Endodermal cell (in vitro differentiated cells): ENCODE results near the gene PARD6G. TPM values are rescaled to one million over a fixed set of nuclear protein-coding genes. Genes with fewer than 3 reads are reported as not detected.

ENCODE experiments used
- DNase-seq: peaks from one replicate; pipeline ENCODE4 v3.0.0-alpha.2; 2017
- H3K27ac ChIP-seq: 2 replicates; pipeline ENCODE4 v1.5.1; 2013; ENCODE audit warnings: mild to moderate bottlenecking, low read depth, low read length, moderate library complexity
- H3K27me3 ChIP-seq: 2 replicates; pipeline ENCODE4 v1.6.1; 2013; ENCODE audit warnings: mild to moderate bottlenecking, low read length, moderate library complexity; ENCODE audit not compliant: insufficient read depth, control insufficient read depth, poor library complexity, severe bottlenecking
- H3K36me3 ChIP-seq: 2 replicates; pipeline ENCODE4 v1.7.0; 2013; ENCODE audit warnings: mild to moderate bottlenecking, low read length, moderate library complexity; ENCODE audit not compliant: control insufficient read depth, insufficient read depth
- H3K4me1 ChIP-seq: one replicate; pipeline ENCODE4 v1.7.0; 2013; ENCODE audit warnings: low read length; ENCODE audit not compliant: control insufficient read depth, insufficient read depth
- H3K4me3 ChIP-seq: 2 replicates; pipeline ENCODE4 v1.5.1; 2013; ENCODE audit warnings: mild to moderate bottlenecking, low read length, moderate library complexity
- H3K9ac ChIP-seq: 2 replicates; pipeline ENCODE4 v1.6.1; 2013; ENCODE audit warnings: mild to moderate bottlenecking, low read length, moderate library complexity; ENCODE audit not compliant: poor library complexity, severe bottlenecking; ENCODE audit errors: extremely low read depth
- H3K9me3 ChIP-seq: 2 replicates; pipeline ENCODE4 v1.6.1; 2013; ENCODE audit warnings: mild to moderate bottlenecking, low read length, moderate library complexity; ENCODE audit not compliant: control insufficient read depth
- H3K27ac Mint-ChIP-seq: 2 replicates; pipeline ENCODE4 v1.8.0; 2020; ENCODE audit warnings: mixed read lengths
- H3K27me3 Mint-ChIP-seq: 2 replicates; pipeline ENCODE4 v1.8.0; 2021; ENCODE audit warnings: mild to moderate bottlenecking, mixed read lengths; ENCODE audit not compliant: insufficient read depth
- H3K36me3 Mint-ChIP-seq: 2 replicates; pipeline ENCODE4 v1.8.0; 2020; ENCODE audit warnings: low read depth, mixed read lengths
- H3K4me1 Mint-ChIP-seq: 2 replicates; pipeline ENCODE4 v1.8.0; 2020; ENCODE audit warnings: mixed read lengths
- H3K4me3 Mint-ChIP-seq: 2 replicates; pipeline ENCODE4 v1.8.0; 2020; ENCODE audit warnings: mild to moderate bottlenecking, moderate library complexity, mixed read lengths
- H3K9me3 Mint-ChIP-seq: 2 replicates; pipeline ENCODE4 v1.8.0; 2020; ENCODE audit warnings: mild to moderate bottlenecking, mixed read lengths
- WGBS, 2 experiments: methylation state at CpG; one replicate each; pipeline versions ENCODE4 v1.1.5 to v1.1.7; 2013; ENCODE audit warnings: missing lambda C conversion rate in 2 of 2, mixed read lengths in 1 of 2; ENCODE audit not compliant: insufficient coverage in 1 of 2, insufficient read length in 1 of 2; 5-methylcytosine and 5-hydroxymethylcytosine counted together
- total RNA-seq, 2 donors: library from RNA; stranded (reverse); fragmentation: NEBNext Ultra II Directional in 1 of 2; extraction: Animal tissue kit (Norgen Biotek cat#: 25700) in 1 of 2; gene quantifications; 2 replicates in 1 of 2; 3 replicates in 1 of 2; pipeline ENCODE4 v1.2.1, GENCODE V29; 2021
- TF ChIP-seq, protein P1 (sequence below): fragments of 200-600 bp; sonication (generic); conservative IDR thresholded peaks from 2 replicates; pipeline ENCODE4 v1.5.0; 2021; ENCODE audit warnings: antibody characterized with exemption, mild to moderate bottlenecking

The PARD6G gene
- total RNA-seq, 2 donors from 2014 or later: 15.4 to 17.3 TPM

DNA sequence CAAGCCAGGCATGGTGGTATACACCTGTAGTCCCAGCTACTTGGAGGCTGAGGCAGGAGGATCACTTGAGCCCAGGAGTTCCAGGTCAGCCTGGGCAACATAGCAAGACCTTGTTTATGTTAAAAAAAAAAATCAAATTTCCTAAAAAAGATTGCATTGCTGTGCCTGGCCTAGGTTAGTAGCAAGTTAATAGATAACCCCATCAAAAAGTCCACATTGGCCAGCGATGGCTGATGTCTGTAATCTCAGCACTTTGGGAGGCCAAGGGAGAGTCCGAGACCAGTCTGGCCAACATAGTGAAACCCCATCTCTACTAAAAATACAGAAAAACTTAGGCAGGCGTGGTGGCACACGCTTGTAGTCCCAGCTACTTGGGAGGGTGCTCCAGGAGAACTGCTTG is 38.7 kb downstream of the PARD6G start:
- no peak overlapping the region for H3K27ac ChIP-seq
- Mint-ChIP-seq H3K9me3 (no peaks in the 10 kb centered on the region), H3K27ac (no peak overlapping the region), H3K4me3 (no peak overlapping the region), H3K27me3 (no peaks in the 10 kb centered on the region), H3K36me3 (no peaks in the 10 kb centered on the region), H3K4me1 (no peaks in the 10 kb centered on the region)
- H3K4me1 ChIP-seq: no peaks in the 10 kb centered on the region
- no peak overlapping the region for H3K9ac ChIP-seq
- WGBS, 2 experiments: 90 to 96% methylated on average over 3 to 4 of the region's 4 CpGs
- H3K36me3 ChIP-seq: no peaks in the 10 kb centered on the region
- H3K27me3 ChIP-seq: no peaks in the 10 kb centered on the region
- TF ChIP-seq, protein P1, sequence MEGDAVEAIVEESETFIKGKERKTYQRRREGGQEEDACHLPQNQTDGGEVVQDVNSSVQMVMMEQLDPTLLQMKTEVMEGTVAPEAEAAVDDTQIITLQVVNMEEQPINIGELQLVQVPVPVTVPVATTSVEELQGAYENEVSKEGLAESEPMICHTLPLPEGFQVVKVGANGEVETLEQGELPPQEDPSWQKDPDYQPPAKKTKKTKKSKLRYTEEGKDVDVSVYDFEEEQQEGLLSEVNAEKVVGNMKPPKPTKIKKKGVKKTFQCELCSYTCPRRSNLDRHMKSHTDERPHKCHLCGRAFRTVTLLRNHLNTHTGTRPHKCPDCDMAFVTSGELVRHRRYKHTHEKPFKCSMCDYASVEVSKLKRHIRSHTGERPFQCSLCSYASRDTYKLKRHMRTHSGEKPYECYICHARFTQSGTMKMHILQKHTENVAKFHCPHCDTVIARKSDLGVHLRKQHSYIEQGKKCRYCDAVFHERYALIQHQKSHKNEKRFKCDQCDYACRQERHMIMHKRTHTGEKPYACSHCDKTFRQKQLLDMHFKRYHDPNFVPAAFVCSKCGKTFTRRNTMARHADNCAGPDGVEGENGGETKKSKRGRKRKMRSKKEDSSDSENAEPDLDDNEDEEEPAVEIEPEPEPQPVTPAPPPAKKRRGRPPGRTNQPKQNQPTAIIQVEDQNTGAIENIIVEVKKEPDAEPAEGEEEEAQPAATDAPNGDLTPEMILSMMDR: no peak
- H3K4me3 ChIP-seq: no peak overlapping the region
- no peaks in the 10 kb centered on the region for H3K9me3 ChIP-seq
- no peak for DNase-seq

DNA sequence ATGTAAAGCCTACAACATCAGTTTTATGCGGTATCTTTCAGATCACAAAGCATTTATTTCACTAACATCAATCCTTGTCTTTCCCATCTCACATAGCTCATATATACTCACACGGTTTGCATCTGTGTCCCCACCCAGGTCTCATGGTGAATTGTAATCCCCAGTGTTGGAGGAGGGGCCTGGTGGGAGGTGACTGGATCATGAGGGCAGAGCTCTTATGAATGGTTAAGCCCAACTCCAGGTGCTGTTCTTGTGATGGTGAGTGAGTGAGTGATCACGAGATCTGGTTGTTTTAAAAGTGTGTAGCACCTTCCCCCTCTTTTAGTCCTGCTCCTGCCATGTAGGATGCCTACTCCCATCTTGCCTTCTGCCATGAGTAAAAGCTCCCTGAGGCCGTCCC is 42.0 kb downstream of the PARD6G start:
- H3K4me1 ChIP-seq: no peaks in the 10 kb centered on the region
- H3K9ac ChIP-seq: no peak overlapping the region
- Mint-ChIP-seq H3K27ac (no peak overlapping the region), H3K4me1 (no peaks in the 10 kb centered on the region), H3K9me3 (no peaks in the 10 kb centered on the region), H3K4me3 (no peak overlapping the region), H3K27me3 (no peaks in the 10 kb centered on the region), H3K36me3 (no peaks in the 10 kb centered on the region)
- 90 to 92% methylated on average over 2 to 4 of the region's 4 CpGs for WGBS, 2 experiments
- no peak for DNase-seq
- H3K36me3 ChIP-seq: no peaks in the 10 kb centered on the region
- no peak overlapping the region for H3K27ac ChIP-seq
- no peaks in the 10 kb centered on the region for H3K9me3 ChIP-seq
- no peaks in the 10 kb centered on the region for H3K27me3 ChIP-seq
- TF ChIP-seq, protein P1: no peak
- no peak overlapping the region for H3K4me3 ChIP-seq

DNA sequence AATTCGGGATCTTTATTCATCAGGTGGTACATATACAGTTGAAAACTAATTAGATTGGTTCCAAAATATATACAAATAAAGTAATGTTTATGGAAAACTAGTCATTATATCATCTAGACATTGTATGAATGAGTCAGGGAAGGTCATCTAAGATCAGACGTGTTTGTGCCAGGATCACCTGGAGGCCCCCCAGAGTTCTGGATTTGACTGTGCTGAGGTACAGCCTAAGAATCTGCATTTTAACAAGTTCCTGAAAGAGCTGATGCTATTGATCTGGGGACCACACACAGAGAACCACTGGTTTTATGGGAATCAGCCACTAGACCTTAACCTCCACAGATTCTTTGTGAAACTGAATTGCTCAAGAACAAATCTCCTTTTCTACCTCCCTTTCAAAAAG is 43.2 kb downstream of the PARD6G start:
- no peak overlapping the region for H3K4me3 ChIP-seq
- peaks cover 3% of the 10 kb centered on the region for H3K4me1 Mint-ChIP-seq

More for the DNA sequence above, 43.2 kb downstream of the PARD6G start:
- H3K9me3 Mint-ChIP-seq: no peaks in the 10 kb centered on the region
- Histone ChIP-seq H3K27ac (no peak overlapping the region), H3K9me3 (no peaks in the 10 kb centered on the region), H3K36me3 (no peaks in the 10 kb centered on the region), H3K9ac (no peak overlapping the region), H3K27me3 (no peaks in the 10 kb centered on the region), H3K4me1 (no peaks in the 10 kb centered on the region)
- TF ChIP-seq, protein P1: no peak
- H3K4me3 Mint-ChIP-seq: no peak overlapping the region
- H3K27ac Mint-ChIP-seq: no peak overlapping the region
- WGBS, 2 experiments: 98% methylated on average over 2 of the region's 2 CpGs; no CpG with 5 or more reads in 1 of the 2 experiments
- H3K36me3 Mint-ChIP-seq: no peaks in the 10 kb centered on the region
- DNase-seq: no peak
- no peaks in the 10 kb centered on the region for H3K27me3 Mint-ChIP-seq
